ENCODE measurements around the gene CSTF1.

CSTF1 gene

DNA sequence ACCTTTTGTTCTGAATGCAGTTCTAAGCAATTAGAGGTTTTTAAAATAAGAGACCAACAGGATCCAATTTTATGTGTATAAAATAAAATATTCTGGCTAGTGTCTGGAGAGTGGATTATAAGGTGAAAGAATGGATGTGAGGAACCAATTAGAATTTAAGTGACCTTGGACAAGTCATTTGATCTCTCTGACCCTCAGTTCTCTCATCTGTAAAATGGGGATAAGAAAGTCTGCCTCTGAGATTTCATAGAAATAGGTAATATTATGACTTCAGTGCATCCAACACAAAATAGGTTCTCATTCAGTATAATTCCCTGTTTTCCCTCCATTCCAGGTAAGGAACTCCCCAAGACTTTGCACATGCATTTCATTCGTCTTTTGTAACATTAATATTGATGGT lies 38.5 kb downstream of the CSTF1 start:
- DNase-seq: no peak

DNA sequence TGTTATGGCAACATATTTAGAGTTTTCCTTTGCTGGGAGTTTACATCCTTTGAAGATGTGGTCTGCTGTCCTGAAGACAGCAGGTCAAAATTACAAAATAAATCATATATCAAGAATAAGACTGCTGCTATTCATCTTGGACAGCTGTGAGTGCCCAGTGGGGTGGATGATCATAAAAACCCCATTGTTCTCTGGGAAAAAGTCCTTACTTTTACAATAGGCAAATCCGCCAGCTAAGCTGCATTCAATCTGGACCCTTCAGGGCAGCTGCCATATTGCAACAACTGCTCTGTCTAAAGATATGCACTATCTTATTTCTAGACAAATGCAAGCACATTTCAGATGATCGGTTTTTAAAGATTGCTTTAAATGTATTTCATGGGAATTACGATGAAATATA lies 39.0 kb downstream of the CSTF1 start:
- DNase-seq: no peak

DNA sequence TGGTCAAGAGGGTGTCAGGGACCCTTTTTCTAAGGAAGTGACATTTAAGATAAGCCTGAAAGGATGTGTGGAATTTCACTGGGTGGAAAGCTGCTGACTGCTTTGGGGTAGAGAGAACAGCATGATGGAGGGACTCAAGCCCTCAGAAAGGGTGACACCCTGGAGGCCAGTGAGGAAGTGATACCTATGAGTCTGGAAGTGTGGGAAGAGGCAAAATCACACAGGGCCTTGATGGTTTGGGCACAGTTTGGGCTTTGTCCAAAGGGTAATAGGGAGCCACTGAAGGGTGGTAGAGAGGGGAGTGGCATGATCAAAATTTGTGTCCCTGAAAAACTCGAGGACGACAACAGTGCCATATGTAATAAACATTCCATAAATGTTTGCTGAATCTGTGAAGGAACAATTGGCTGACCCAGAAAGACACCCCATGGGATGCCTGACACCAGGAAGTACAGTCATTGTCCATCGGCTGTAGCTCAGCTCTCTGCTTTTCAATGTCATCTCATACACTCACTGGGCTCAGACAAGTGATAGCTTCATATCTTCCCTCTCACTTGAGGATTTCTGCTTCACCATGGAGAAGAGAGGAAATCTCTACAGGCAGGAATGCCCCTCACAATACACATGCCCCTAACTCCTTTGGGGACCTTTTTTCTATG lies 40.9 kb downstream of the CSTF1 start:
- DNase-seq: no peak

DNA sequence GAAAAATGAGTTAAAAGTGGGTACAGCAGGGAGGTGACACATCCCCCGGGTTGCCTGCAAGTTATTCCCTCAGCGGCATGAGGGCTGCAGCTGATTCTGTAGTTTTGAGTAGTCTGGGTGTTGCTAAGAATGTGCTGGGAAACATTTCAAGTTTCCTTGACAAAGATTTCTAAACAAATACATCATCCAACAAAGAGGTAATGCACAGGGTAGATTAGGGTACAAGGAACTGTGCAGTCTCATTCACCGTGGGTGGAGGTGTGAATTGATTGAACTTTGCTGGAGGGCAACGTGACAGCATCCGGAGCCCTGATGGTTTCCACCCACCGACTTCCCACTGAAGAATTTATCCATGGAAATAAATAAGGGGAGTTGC lies 41.4 kb downstream of the CSTF1 start:
- DNase-seq: no peak

DNA sequence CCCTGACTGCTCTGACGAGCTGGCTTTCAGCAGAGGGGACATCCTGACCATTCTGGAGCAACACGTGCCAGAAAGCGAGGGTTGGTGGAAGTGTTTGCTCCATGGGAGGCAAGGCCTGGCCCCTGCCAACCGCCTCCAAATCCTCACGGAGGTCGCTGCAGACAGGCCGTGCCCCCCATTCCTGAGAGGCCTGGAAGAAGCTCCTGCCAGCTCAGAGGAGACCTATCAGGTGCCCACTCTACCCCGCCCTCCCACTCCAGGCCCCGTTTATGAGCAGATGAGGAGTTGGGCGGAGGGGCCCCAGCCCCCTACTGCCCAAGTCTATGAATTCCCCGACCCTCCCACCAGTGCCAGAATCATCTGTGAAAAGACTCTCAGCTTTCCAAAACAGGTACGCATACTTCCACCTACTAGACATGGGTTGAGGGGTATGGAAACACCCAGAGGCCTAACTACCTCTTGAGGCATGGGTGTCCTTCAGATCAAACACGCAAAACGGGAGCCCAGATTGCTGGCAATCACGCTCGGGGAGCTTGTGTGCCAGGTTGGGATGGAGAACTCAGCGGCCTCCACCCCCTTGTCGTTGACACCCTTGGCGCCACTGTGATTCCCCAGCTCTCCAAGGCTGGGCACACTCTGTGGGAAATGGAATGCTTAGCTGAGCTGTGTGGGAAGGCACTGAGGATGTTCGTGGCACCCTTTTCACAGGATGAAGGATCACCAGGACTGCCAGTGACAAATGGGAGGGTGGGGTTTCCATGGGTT lies 44.9 kb downstream of the CSTF1 start:
- DNase-seq: no peak

DNA sequence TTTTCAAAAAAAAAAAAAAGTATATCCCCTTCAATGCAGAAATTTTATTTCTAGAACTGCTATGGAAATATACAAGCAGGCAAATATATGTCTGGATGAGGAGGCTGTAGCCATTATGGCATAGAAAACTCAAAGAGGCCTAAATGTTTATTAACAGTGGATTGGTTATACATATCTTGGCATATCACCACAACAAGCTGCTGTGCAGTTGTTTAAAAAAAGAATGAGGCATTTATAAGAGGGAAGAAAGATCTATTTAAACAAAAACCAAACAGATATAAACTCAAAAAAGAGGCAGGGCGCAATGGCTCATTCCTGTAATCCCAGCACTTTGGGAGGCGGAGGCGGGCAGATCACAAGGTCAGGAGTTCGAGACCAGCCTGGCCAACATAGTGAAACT lies 45.8 kb downstream of the CSTF1 start:
- DNase-seq: no peak

DNA sequence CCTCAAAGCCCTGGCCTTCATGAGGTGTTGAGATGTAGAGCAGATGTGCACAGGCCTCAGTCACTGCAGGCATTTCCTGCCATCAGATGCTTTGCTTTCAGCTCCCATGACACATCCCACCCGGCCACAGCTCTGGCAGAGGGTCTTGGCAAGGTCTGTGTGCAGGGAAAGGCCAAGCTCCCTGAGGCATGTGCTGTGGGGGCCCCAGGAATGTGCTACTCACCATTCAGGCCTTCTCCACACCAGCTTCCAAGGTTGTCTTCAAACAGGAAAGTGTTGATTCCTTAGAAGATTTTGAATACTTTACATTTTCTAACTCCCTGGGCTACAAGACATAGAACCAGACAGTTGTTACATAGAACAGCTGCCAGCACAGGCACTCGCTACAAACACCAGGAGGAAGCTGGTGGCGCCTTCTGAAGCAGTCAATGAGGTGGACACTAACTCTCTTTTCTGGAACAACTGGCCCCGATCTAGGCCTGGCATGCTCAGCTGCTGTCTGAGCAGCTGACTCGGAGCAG lies 47.4 kb downstream of the CSTF1 start:
- no peak for DNase-seq

DNA sequence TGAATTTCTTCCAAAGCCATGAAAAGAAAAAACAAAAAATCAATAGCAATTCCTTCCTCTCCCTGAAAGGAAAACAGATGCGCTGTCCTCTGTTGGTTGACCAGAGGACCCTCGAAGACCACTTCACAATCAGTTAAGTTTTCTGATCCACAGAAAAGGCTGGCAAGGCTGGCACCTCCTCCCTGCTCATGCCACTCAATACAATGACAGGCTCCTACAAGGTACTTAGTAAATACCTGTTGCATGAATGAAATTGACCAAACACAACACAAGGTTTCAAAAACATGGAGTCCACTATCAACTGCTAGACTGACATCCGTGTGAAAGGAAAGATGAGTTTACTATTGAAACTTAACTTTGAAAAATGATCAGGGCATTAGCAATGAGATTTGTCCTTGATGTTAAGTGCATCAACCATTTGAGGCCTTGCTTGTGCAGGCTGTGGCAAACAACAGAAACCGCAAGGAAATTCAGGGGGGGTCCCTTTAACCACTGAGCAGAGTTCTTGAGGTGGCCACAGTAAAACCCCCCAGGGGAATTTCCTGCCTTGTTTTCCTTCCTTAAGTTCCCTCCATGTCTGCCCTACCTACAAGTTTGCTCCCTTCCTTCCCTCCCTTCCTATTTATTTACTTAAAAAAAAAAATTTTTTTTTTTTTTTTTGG lies 48.0 kb downstream of the CSTF1 start:
- peak; percentile 59 for DNase-seq

DNA sequence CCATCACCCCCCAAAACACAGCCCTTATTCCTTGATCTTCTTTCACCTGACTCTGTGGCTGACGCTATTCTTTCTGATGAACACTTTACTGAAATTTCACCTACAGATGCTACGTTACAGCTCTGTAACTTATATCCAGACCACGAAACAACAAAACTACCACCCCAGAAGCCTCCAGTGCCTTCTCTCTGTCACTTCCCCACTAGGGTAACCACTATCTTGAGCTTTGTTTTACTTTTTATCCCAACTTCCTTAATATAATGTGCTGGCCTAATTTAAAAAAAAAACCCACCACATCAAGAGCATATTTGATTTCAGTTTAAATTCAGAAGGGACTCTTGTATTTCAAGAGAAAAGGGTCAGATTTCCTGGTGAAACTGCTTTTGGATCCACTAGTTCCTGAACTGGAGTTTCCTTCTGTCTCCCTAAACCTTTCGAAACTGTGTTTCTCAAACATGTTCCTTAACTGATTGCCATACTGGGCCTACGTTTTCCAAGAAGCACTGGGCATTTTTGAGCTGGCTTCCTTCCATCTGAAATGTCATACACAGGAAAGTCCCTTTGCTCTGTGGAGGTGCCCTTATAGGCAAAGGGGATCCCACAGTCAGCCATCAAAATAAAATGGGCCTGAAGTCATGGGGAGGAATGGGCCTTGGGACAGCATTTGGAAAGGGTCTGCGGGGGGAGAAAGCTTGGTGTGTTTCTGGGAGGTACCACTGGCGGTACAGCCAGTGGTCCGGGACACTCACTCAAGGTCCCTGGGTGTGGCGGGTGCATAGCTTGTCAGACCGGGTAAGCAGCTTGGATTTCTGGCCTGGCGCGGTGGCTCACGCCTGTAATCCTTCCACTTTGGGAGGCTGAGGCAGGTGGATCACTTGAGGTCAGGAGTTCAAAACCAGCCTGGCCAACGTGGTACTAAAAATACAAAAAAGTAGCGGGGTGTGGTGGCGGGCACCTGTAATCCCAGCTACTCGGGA lies 50.2 kb downstream of the CSTF1 start:
- no peak for DNase-seq

DNA sequence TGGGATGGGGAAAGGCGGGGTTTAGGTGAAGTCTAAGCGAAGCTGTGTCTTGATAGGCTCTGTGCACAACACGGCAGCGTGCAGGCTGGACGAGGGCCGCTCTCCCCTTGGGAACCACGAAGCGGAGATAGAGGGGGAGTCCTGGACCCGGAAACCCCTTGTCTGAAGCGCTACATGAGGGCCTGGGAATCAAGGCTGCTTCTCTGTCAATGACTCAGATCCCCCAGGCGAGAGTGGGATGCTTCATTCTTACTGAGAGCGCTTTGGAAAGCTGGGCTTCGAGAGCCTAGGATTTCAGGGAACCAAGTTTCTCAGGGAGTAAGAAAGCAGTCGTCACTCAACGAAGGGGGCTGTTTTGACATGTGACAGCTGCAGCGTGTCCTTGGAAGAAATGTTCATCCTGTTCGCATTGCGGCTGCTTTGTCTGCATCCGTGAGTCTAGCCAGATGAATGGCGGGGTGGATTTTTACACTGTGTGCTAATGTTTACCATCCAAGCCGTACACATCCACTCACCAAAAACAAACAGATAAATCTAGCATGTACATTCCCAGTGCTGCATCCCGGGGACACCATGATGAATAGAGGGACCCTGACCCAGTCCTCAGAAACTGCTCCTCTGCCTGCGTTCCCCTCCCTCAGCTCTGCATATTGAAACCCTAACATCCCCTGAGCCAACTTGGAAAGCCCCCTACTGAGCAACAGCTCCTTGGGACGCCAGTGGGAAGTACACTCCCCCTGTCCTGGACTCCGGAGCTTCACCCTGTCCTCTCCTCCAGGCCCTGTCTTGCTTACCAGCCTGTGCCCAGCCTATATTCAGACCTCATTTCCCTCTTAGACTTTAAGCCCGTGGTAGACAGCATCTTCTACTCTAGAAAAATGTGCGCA lies 51.5 kb downstream of the CSTF1 start:
- DNase-seq: no peak

DNA sequence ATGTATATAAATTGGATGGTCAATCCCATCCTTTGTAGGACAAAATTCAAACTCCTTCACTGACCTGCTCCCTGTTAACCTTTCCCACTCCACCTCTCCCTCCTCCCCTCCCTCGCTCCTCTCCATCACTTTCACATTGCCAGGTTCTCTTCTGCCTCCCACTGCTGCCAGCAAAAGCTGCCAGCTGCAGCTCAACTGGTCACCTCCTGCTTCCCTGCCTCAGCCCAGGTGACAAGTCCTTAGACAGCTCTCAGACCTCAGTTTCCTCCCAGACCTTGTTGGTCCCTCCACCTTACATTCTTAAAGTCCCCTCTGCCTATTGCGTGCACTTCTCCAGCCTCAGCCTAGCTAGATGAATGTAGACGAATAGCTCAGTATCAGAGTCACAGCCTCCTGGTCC lies 52.7 kb downstream of the CSTF1 start:
- no peak for DNase-seq

DNA sequence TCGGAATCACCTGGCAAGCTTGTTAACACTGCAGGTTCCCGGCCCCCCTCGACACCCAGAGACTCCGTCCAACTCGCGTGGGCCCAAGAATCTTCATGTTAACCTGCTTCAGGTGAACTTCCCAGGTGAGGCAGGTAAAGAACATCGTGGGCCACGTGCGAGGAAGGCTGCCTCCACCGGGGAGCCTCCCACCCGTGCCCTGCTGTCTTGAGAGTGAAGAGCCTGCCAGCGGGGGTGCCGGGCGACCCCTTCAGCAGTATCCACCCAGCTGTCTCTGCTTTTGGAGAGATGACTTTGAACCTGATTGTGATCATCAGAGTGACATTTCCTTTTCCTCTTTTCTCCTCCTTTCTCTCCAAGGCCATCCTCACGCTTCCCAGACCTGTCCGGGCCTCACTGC lies 53.1 kb downstream of the CSTF1 start:
- DNase-seq: no peak

DNA sequence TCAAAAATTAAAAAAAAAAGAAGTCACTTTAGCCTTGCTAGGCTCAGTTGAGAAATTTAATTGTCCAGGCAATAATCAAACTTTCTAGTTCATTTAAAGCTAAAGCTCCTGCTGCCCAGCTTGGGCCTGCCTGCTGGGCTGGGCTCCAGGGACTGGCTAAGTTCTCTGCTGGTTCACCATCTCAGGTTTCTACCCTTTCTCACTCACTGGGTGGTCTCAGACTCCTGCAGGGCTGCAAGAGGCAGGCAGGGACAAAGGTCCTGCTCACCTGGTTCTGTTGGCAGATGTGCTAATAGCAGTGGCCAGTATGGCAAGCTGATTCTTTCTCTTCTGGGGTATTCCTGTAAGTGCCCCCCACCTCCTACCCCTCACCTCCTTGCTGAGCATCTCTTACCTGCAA lies 54.8 kb downstream of the CSTF1 start:
- no peak for DNase-seq

DNA sequence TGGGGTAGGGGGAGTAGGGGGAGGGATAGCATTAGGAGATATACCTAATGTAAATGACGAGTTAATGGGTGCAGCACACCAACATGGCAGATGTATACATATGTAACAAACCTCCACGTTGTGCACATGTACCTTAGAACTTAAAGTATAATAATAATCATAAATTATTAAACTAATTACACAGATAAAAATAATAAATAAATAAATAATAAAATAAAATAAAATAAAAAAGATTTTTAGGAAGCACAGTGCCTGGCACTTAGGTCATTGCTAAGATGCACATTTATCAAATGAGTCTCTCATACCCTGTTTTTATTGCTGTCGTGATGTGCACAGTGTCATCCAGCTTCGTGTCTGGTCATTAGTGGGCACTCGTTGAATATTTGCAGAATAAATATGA lies 57.0 kb downstream of the CSTF1 start:
- no peak for DNase-seq

DNA sequence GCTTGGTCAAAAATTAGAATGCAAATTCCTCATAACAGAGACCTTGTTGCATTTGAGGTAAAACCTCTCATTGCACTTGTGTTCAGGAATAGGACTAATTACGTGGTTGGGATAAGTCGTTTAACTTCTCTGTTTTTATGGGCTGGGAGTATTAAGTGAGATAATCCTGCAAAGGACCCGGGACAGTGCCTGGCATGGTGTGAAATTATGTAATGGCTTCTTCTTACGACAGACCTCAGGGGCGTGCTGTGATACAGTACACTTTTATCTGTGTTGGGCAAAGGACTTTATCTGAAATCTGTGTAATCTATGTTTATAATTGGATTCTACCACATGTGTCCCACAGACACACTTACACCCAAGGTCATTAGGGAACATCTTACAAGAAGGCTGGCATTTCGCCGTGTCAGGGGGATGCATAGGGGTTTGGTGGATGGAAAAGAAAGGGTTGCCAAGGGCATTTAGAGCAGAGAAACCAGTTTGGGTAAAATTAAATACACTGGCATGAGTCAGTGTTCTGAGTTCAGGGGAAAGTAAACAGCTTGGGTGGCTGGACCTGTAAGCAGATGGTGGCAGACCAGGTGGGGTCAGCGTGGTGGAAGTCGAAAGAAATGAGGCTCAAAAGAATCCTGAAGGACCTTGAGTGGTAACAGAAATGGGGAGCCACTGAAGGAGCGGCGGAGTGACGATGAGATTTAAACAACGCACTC lies 58.8 kb downstream of the CSTF1 start:
- DNase-seq: no peak

DNA sequence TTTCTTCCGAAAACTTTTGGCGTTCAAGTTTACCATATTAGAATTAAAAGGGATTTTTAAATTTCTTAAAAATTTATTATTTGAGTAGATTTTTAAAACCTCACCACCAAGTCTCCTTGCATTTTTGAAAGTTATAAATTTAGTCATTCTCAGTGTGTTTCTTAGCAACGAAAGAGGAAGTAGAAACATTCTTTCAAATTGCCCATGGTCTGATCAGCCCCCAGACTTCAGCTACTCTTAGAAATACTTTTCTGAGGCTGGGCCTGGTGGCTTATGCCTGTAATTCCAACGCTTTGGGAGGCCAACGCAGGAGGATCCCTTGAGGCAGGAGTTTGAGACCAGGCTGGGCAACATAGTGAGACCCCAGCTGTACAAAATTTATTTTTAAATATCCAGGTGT lies 60.9 kb downstream of the CSTF1 start:
- DNase-seq: no peak

DNA sequence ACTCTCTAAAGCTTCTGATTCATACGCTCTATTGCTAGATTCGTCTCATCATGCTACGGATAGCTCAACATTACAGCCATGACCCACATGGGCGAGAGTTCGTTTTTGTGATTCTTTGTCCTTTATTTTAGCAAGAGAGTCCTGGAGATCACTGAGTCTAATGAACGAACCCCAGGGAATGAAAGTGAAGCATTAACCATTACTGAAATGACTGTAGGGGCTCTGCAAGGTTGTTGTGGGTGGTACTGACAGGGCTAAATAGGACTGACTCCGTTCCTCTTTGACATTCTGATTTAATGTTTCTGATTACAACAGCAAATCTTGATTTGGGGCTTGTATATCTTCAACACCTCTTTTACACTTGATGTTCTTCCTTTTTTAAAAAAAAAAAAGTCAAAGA lies 62.3 kb downstream of the CSTF1 start:
- peak; percentile 62 for DNase-seq

Data from activated CD4-positive, alpha-beta T cell treated with anti-CD3 and anti-CD28 coated beads, Interleukin-2, Interleukin-6, amounts not matched to agents 100 ng/mL and 50 ng/mL, durations not matched to agents 16 hours and 8 hours (primary cell).